Measurements from ENCODE around the gene FGF14.

Gene FGF14

GRCh38 chr13:101985321-101985720 lies 416.5 kb downstream of the FGF14 start:
- DNase-seq (ENCODE audit: low read depth in 2 of 2) = no peak

DNA sequence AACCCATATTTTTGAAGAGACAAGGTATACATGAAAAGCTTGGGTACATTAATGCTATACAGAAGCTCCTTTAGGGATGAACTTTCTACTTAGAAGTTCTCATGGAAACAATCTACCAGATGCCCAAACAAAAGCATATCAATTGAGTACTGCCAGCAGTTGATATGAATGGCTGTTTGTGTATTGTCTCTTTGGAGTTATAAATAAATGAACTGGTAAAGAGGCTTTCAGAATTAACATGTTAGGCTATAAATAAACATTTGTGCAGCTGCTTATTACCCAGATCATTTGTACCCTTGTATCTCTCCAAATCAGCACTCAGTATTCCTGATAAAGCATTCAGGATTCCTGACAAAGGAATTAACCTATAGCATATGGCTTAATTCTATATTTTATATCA lies 418.9 kb downstream of the FGF14 start:
- DNase-seq (ENCODE audit: low read depth in 2 of 2) = no peak

DNA sequence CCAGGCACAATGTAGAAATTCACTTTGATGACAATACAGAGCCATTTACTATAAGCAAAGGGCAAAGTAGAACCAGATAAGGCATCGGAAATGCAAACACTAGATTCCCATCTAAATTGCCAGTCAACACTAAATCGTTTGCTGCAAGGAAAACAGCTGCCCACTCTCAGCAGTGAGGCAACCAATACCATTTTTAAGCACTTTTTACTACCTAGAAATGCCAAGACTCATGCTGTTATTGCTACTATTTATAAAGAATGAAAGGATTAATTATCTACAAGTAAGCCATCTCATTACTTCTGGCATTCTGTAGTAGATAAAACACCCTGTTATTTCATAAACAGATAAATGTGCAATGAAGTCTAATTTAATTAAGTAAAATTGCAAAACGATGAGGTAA lies 422.0 kb downstream of the FGF14 start:
- DNase-seq (ENCODE audit: low read depth in 2 of 2) = no peak

GRCh38 chr13:101978552-101979315 lies 423.1 kb downstream of the FGF14 start:
- no peak for DNase-seq (ENCODE audit: low read depth in 2 of 2)

DNA sequence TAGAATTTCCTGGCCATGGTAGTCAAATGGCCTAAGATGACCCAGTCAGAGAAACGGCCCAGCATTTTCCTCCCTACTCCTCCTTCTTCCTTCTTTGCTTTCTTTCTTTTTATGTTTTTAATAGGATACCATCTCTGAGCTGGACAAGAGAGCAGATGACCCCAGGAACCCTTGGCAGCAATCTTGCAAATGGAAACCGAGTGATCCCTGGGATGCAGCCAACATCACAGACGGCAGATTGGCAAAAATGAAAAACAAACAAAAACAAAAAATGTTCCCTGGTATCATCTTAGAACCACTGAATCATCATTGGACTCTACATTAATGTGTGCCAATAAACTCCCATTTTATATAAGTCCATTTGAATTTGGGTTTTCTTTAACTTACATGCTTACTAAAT lies 424.4 kb downstream of the FGF14 start:
- DNase-seq (ENCODE audit: low read depth in 2 of 2) = no peak

- no peak for DNase-seq (ENCODE audit: low read depth in 2 of 2)
Measured at GRCh38 chr13:101972191-101972590, 429.7 kb downstream of the FGF14 start.

GRCh38 chr13:101970341-101970740 lies 431.5 kb downstream of the FGF14 start:
- DNase-seq (ENCODE audit: low read depth in 2 of 2) = no peak

DNA sequence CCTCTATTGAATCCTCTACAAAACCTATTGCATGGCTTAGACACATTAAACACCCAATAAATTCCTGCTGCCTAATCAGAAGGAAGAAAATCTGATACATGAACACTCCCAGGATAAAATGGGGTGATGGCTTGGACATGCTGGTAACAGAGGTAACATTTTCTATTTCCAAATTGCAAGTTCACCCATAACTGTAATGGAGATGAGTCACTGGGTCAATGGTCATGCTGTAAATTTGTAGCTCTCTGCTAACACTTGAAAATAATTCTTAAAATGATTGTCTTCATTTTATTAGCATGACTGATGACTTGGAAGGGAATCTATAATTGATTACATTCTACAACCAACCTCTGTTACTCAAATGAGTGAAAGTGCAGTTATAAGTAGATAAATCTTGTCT lies 434.1 kb downstream of the FGF14 start:
- DNase-seq (ENCODE audit: low read depth in 2 of 2) = no peak

DNA sequence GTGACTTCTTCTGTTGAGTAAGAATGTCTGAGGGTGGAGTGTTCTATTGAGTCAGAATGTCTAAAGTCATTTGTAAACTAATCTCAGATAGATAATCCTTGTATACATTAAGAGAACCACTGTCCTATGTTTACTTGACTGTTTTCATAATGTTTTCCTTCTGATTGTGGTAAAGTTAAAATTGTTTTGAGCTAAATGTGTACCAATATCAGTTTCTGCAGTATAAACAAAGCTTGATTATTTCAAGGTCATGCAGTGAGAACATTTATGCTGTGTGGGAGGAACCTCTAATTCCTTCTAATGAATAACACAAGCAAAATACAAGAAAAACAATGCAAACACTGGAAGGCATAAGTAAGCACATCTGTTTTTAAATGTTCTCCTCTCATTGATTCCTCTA lies 434.6 kb downstream of the FGF14 start:
- DNase-seq (ENCODE audit: low read depth in 2 of 2) = no peak

- no peak for DNase-seq (ENCODE audit: low read depth in 2 of 2)
Measured at GRCh38 chr13:101965096-101965495, 436.8 kb downstream of the FGF14 start.

DNA sequence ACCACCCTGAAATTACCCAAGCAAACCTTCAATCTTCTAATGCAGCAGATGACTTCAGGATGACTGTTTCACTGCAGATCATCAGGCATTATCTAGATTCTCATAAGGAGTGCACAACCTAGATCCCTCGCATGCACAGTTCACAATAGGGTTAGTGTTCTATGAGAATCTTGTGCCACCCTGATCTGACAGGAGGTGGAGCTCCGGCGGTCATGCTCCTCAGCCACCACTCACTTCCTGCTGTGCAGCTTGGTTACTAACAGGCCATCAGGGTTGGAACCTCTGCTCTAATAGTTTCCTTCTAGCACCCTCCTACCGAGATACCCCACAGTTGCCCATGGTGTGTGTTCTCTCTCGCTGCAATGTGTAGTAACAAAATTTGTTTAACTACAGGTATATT lies 442.8 kb downstream of the FGF14 start:
- DNase-seq (ENCODE audit: low read depth in 2 of 2) = no peak

DNA sequence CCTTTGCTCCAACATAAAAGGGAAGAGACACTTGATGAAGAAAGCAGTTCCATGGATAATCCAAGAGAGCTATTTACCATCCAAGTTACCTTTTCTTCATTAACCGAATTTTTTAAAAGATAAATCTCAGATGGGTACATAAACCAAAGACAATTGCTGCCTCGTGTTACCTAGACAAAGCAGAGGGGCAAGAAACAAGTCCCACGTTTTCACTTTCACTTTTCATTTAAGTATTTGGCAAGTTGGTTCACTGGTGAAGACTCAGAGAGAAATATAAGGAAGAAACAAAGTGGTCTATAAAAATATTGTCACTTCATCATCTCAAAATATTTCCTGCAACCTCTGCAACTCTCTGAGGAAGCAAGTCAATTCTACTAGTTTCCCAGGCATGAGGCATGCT lies 446.1 kb downstream of the FGF14 start:
- DNase-seq (ENCODE audit: low read depth in 2 of 2) = no peak

DNA sequence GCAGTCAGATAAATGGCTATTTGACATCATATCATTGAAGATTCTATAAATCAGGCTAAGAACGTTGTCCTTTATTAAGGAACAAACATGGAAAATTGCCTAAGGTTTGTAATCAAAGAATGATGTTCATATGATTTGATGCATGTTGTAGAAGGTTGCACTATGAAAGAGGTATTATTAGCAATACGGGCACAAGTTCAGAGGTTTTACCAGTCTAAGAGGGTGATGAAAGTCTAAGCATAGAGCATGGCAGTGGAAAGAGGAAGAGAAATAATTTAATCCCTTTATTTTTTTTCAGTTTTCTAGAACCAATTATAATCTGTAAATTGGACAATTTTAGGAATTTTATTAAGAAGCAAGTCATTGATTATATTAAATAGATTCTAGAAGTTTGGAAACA lies 450.7 kb downstream of the FGF14 start:
- no peak for DNase-seq (ENCODE audit: low read depth in 2 of 2)

GRCh38 chr13:101949681-101950080 lies 452.2 kb downstream of the FGF14 start:
- DNase-seq (ENCODE audit: low read depth in 2 of 2) = no peak

- DNase-seq (ENCODE audit: low read depth in 2 of 2) = no peak
Measured at GRCh38 chr13:101946401-101946800, 455.4 kb downstream of the FGF14 start.

- no peak for DNase-seq (ENCODE audit: low read depth in 2 of 2)
Measured at GRCh38 chr13:101945435-101945834, 456.4 kb downstream of the FGF14 start.

DNA sequence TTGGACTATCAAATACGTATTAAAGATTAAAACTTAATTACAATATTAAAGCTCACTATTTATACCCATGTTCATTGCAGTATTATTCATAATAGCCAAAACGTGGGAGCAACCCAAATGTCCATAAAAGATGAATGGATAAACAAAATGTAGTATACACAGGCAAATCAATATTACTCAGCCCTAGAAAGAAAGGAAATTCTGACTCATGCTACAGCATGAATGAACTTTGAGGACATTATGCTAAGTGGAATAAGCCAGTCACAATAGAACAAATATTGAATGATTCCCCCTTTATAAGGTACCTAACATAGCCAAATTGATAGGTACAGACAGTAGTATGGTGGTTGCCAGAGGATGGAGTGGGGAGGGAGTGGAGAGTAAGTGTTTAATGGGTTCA lies 457.3 kb downstream of the FGF14 start:
- no peak for DNase-seq (ENCODE audit: low read depth in 2 of 2)

DNA sequence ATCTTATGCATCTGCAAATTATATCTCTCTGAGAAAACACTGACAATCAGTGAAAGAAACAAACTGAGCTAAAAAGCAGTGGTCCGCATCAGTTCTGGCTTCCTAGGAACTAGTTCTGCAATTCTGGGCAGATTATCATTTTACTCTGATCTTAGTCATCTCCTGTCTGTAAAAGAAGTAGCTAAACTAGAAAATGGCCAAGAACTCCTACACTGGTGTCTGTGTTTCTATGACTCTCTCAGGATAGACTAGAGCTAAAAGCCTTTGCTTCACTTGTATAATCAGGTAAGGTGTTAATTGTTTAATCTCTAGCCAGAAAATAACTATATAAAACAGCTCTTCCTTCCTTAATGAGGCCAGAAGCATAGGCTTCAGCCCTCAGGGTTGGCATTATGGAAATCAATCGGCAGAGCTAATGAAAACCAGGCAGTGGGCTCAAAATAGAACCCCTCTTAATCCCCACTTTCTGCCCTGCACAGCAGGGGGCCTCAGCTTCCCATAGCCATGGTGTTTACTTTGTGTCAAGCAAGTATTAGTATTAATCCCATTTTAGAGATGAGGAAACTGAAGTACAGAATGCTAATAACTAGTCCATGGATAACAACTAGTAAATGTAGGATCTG lies 459.2 kb downstream of the FGF14 start:
- no peak for DNase-seq (ENCODE audit: low read depth in 2 of 2)

- no peak for DNase-seq (ENCODE audit: low read depth in 2 of 2)
Measured at GRCh38 chr13:101942038-101942437, 459.8 kb downstream of the FGF14 start.

GRCh38 chr13:101941095-101941783 lies 460.6 kb downstream of the FGF14 start:
- DNase-seq (ENCODE audit: low read depth in 2 of 2) = no peak

- DNase-seq (ENCODE audit: low read depth in 2 of 2) = no peak
Measured at GRCh38 chr13:101939370-101939769, 462.5 kb downstream of the FGF14 start.

- no peak for DNase-seq (ENCODE audit: low read depth in 2 of 2)
Measured at GRCh38 chr13:101935828-101936227, 466.0 kb downstream of the FGF14 start.

GRCh38 chr13:101931186-101931585 lies 470.7 kb downstream of the FGF14 start:
- no peak for DNase-seq (ENCODE audit: low read depth in 2 of 2)
